Pons (tissue), 1 donor: ENCODE data around the gene ELOVL1.
"Not testable (repeated sequence)": the region's sequence is repeated elsewhere in the genome, so short reads cannot be mapped to it uniquely, and the experiment has no call there.

Source experiments
- DNase-seq: peaks from one replicate; pipeline ENCODE4 v3.0.0-alpha.2; 2016; ENCODE audit warnings: low spot score

ELOVL1 gene

GRCh38 chr1:43381612-43382011 lies 13.8 kb upstream of the ELOVL1 start:
- peak; percentile 89 for DNase-seq

- no peak for DNase-seq
Observed at GRCh38 chr1:43379476-43379875, 11.7 kb upstream of the ELOVL1 start.

GRCh38 chr1:43377831-43378230 lies 10.0 kb upstream of the ELOVL1 start:
- DNase-seq, result no peak

GRCh38 chr1:43376723-43377235 lies 9.0 kb upstream of the ELOVL1 start:
- DNase-seq, result no peak

GRCh38 chr1:43373066-43373940 lies 5.5 kb upstream of the ELOVL1 start:
- no peak for DNase-seq

- no peak for DNase-seq
Observed at GRCh38 chr1:43372172-43372571, 4.4 kb upstream of the ELOVL1 start.

- DNase-seq, result no peak
Observed at GRCh38 chr1:43370564-43370963, 2.8 kb upstream of the ELOVL1 start.

- not testable (repeated sequence) for DNase-seq
Observed at GRCh38 chr1:43369779-43370178, 2.0 kb upstream of the ELOVL1 start.

GRCh38 chr1:43368646-43369020 lies 822 bp upstream of the ELOVL1 start:
- DNase-seq, result no peak

GRCh38 chr1:43367026-43367903 lies 546 bp downstream of the ELOVL1 start:
- DNase-seq, result no peak

- no peak for DNase-seq
Observed at GRCh38 chr1:43366601-43367025, 1.2 kb downstream of the ELOVL1 start.

GRCh38 chr1:43366179-43366578 lies 1.6 kb downstream of the ELOVL1 start:
- no peak for DNase-seq

- DNase-seq, result no peak
Observed at GRCh38 chr1:43365678-43366077, 2.1 kb downstream of the ELOVL1 start.

- DNase-seq, result no peak
Observed at GRCh38 chr1:43363935-43364525, 3.8 kb downstream of the ELOVL1 start.

- DNase-seq, result no peak
Observed at GRCh38 chr1:43363283-43363934, 4.4 kb downstream of the ELOVL1 start.

- DNase-seq, result no peak
Observed at GRCh38 chr1:43360616-43361015, 7.2 kb downstream of the ELOVL1 start.

- no peak for DNase-seq
Observed at GRCh38 chr1:43359696-43360095, 8.1 kb downstream of the ELOVL1 start.

- DNase-seq, result peak; percentile 98
Observed at GRCh38 chr1:43358746-43359693, 8.8 kb downstream of the ELOVL1 start, which contains the start of gene CDC20. Gene CDC20, plus strand, starts transcription at chr1:43358981. Its CDS starts 235 bp downstream, at chr1:43359216.

GRCh38 chr1:43358121-43358745 lies 9.6 kb downstream of the ELOVL1 start:
- peak; percentile 70 for DNase-seq

GRCh38 chr1:43357251-43357650 lies 10.6 kb downstream of the ELOVL1 start:
- DNase-seq, result no peak
